Fibroblast of mammary gland (primary cell): Measurements from ENCODE around the gene OR51E1.

ENCODE experiments used
- DNase-seq: peaks from one replicate; pipeline ENCODE4 v3.0.0-alpha.2; 2010; ENCODE audit warnings: low read depth
- H3K4me3 ChIP-seq: 2 replicates; pipeline ENCODE4 v1.5.1; 2011; ENCODE audit warnings: low read depth, mild to moderate bottlenecking, low read length, moderate library complexity; ENCODE audit not compliant: control insufficient read depth
- TF ChIP-seq, protein P1 (sequence below): conservative IDR thresholded peaks from 2 replicates; pipeline ENCODE4 v1.5.1; 2011; ENCODE audit warnings: low read depth, low read length, inconsistent platforms; ENCODE audit not compliant: control insufficient read depth, insufficient read depth

The OR51E1 gene

DNA sequence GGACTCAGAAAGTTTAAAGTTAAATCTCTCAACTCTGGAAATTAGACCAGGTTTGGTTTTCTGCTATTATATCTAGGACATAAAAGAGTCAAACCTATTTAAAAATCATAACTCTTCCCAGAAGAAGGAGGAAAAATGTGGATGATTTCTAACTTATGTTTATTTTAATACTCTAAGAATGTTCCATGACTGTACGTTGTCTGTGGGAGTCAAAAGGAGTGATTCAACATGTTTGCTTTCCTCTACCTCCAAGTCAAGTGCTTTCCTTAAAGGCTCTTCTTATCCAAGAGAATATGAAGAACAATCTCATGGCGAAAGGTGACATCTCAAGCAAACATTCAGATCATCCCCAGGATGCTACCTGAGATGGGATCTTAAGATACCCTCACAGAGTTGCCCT is 21.6 kb downstream of the OR51E1 start:
- TF ChIP-seq, protein P1, sequence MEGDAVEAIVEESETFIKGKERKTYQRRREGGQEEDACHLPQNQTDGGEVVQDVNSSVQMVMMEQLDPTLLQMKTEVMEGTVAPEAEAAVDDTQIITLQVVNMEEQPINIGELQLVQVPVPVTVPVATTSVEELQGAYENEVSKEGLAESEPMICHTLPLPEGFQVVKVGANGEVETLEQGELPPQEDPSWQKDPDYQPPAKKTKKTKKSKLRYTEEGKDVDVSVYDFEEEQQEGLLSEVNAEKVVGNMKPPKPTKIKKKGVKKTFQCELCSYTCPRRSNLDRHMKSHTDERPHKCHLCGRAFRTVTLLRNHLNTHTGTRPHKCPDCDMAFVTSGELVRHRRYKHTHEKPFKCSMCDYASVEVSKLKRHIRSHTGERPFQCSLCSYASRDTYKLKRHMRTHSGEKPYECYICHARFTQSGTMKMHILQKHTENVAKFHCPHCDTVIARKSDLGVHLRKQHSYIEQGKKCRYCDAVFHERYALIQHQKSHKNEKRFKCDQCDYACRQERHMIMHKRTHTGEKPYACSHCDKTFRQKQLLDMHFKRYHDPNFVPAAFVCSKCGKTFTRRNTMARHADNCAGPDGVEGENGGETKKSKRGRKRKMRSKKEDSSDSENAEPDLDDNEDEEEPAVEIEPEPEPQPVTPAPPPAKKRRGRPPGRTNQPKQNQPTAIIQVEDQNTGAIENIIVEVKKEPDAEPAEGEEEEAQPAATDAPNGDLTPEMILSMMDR = no peak
- H3K4me3 ChIP-seq = no peak overlapping the region
- DNase-seq = peak; percentile 1

DNA sequence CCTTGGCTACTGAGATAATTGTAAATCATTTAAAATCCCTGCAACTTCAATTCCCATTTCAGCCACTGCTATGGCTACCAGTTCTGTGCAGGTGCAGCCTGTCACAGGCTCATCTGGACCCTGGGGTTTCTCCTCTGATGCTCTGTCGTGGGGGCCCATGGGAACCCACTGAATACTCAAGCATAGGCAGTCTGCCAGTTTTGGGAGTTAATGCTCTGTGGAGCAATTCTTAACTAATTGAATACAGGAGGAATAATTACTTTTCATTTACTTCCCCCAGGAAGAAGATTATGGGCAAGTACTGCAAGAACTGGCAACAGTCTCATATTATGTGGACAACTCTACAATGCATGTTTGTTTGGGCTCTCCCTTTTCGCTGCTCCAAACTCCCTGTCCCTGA is 28.0 kb downstream of the OR51E1 start:
- H3K4me3 ChIP-seq = no peak overlapping the region
- TF ChIP-seq, protein P1 = no peak
- DNase-seq = no peak

DNA sequence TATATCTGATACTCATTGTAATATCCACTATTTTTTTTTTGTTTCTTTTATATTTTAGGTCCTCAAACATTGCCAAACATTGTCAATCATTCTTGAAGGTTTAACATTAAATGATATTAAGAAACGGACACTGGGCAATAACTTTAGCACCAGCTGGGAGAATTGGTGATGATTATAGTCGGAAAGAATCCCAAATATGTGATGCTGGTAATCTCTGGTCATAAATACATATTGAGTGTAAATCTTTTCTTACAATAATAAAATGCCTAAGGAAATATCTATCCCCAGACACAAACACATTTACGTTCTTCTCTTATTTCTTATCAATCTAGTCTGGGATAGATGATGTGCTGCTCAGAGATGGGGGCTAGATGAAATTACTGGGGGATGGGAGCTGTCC is 28.7 kb downstream of the OR51E1 start:
- no peak for DNase-seq
- no peak overlapping the region for H3K4me3 ChIP-seq
- TF ChIP-seq, protein P1 = no peak

DNA sequence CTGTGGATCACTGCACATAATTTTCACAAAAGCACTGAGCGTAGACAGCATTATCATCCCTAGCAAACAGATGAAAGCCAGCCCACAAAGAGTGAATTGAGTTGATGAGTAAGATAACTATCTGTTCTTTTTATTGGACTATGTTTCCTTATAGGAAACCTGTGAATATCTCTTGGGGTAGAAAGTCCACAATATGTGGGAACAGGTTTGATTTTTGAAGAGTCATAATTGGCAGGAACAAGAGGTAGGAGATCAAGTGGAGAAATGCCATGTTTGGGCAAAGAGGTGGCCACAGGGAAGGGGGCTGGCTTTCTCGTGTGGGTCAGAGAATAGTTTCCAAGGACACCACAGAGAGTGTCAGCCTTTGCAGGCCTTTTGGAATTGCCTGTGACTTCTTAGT is 30.0 kb downstream of the OR51E1 start:
- no peak for DNase-seq
- H3K4me3 ChIP-seq = no peak overlapping the region
- TF ChIP-seq, protein P1 = no peak

DNA sequence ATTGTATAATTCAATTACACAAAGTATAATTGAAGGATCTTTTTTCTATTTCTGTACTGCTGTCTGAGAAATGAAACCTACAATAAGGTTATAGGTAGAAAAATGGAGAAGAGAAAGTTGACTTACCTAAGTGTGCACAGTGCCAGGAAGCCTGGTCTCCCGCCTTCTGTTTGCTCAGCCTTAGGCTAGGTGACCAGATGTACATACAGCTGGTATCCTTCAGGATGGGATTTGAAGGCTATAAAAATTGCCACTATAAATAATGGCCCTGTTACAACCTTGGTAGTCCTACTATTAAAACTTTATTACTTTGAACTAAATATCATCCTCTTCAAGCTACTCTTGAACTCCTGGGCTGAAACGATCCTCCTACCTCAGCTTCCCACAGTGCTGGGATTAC is 34.2 kb downstream of the OR51E1 start:
- TF ChIP-seq, protein P1 = no peak
- H3K4me3 ChIP-seq = no peak overlapping the region
- DNase-seq = no peak

DNA sequence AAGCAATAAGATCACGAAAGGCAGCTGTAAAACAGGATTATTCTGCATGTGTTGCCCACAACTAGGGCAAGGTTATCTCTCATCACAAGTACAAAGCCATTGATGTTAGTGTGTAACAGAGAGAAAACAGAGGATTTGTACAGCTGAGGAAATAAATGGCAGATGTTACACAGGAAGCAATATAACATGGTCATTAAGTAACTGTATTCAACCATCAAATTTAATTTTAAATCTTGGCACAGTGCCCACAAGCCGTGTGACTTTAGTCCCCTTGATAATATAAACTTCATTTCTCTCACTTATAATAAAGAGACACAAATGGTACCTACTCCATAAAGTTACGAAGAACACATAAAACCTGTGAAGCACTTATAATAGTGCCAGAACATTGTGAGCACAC is 36.6 kb downstream of the OR51E1 start:
- H3K4me3 ChIP-seq = no peak overlapping the region
- DNase-seq = no peak
- TF ChIP-seq, protein P1 = no peak
